Keratinocyte (primary cell): ENCODE results near the gene CDK14. TPM values are rescaled to one million over a fixed set of nuclear protein-coding genes. Genes with fewer than 3 reads are reported as not detected.

Experiments
- DNase-seq: peaks from one replicate; pipeline ENCODE4 v3.0.0-alpha.2; 2011; ENCODE audit warnings: low read depth, missing footprints, low spot score
- FAIRE-seq: peaks from 2 replicates; lab custom pipeline; 2011; peaks lifted over from hg19 to GRCh38; lab: Jason Lieb, UNC
- H2AFZ ChIP-seq: 2 replicates; pipeline ENCODE4 v1.6.0; 2012; ENCODE audit warnings: low read length, control low read depth, inconsistent platforms; ENCODE audit not compliant: control insufficient read depth
- H3K27ac ChIP-seq: 2 replicates; pipeline ENCODE4 v1.5.1; 2011; ENCODE audit warnings: low read length; ENCODE audit not compliant: control insufficient read depth, insufficient read depth
- H3K27me3 ChIP-seq: 3 replicates; pipeline ENCODE4 v1.6.0; 2011; ENCODE audit warnings: low read length; ENCODE audit not compliant: control insufficient read depth, insufficient read depth; ENCODE audit errors: extremely low read depth
- H3K36me3 ChIP-seq, 2 experiments: 2 replicates in 1 of 2; 3 replicates in 1 of 2; pipeline ENCODE4 v1.5.1; 2011; ENCODE audit warnings: low read length in 2 of 2, mild to moderate bottlenecking in 1 of 2; ENCODE audit not compliant: control insufficient read depth in 2 of 2, insufficient read depth in 2 of 2; ENCODE audit errors: extremely low read depth in 1 of 2
- H3K4me1 ChIP-seq: 3 replicates; pipeline ENCODE4 v1.5.1; 2011; ENCODE audit warnings: low read length; ENCODE audit not compliant: control insufficient read depth, insufficient read depth; ENCODE audit errors: extremely low read depth
- H3K4me2 ChIP-seq: 3 replicates; pipeline ENCODE4 v1.6.0; 2011; ENCODE audit warnings: low read depth, low read length; ENCODE audit not compliant: control insufficient read depth, insufficient read depth; ENCODE audit errors: extremely low read depth
- H3K4me3 ChIP-seq, 3 experiments: fragments of 200-600 bp in 1 of 3; sonication (generic) in 1 of 3; 2 replicates in 2 of 3; 3 replicates in 1 of 3; pipeline ENCODE4 v1.5.1; 2011 to 2016; ENCODE audit warnings: low read length in 3 of 3, mild to moderate bottlenecking in 3 of 3, control low read depth in 2 of 3, inconsistent platforms in 1 of 3, low read depth in 1 of 3, mixed read lengths in 1 of 3, mixed run types in 1 of 3, moderate library complexity in 1 of 3; ENCODE audit not compliant: control insufficient read depth in 2 of 3, insufficient read depth in 2 of 3; ENCODE audit errors: extremely low read depth in 1 of 3
- H3K79me2 ChIP-seq: 2 replicates; pipeline ENCODE4 v1.6.0; 2012; ENCODE audit warnings: low read length; ENCODE audit not compliant: control insufficient read depth, insufficient read depth
- H3K9ac ChIP-seq: 3 replicates; pipeline ENCODE4 v1.6.0; 2011; ENCODE audit warnings: low read length; ENCODE audit not compliant: control insufficient read depth, insufficient read depth; ENCODE audit errors: extremely low read depth
- H3K9me1 ChIP-seq: 3 replicates; pipeline ENCODE4 v1.6.0; 2011; ENCODE audit warnings: low read length; ENCODE audit not compliant: control insufficient read depth, insufficient read depth; ENCODE audit errors: extremely low read depth
- H3K9me3 ChIP-seq: 2 replicates; pipeline ENCODE4 v1.5.1; 2012; ENCODE audit warnings: low read depth, low read length; ENCODE audit not compliant: control insufficient read depth
- H4K20me1 ChIP-seq: 3 replicates; pipeline ENCODE4 v1.6.0; 2011; ENCODE audit warnings: low read length; ENCODE audit not compliant: control insufficient read depth, insufficient read depth; ENCODE audit errors: extremely low read depth
- EZH2 ChIP-seq: IDR thresholded peaks from one replicate; pipeline ENCODE4 v1.6.1; 2012; ENCODE audit warnings: inconsistent platforms, mild to moderate bottlenecking, low read length, moderate library complexity
- dilution Hi-C: fragments of 300-500 bp; cut with MboI; formaldehyde crosslinking; loops from one replicate; pipeline ENCODE4 v1.7.0; 2020; ENCODE audit warnings: low sequenced_read_pairs; ENCODE audit not compliant: extremely low pct_ligation_motif_present
- polyA plus RNA-seq, 5 experiments: library from polyadenylated mRNA; depleted of rRNA in 3 of 5; stranded (reverse) in 3 of 5; stranded (forward) in 1 of 5; unstranded in 1 of 5; fragments of >200 nt; gene quantifications; 1 replicate in 1 of 5; 2 replicates in 3 of 5; 3 replicates in 1 of 5; pipeline versions ENCODE4 v1.2.1 to v1.2.3, GENCODE V29; 2011 to 2012; ENCODE audit warnings: missing spikeins in 2 of 5, low read depth in 1 of 5, low replicate concordance in 1 of 5
- TF ChIP-seq, protein P1 (sequence below), 3 experiments: IDR thresholded peaks in 1 of 3; conservative IDR thresholded peaks in 1 of 3; optimal IDR thresholded peaks in 1 of 3; 2 replicates in 2 of 3; 3 replicates in 1 of 3; pipeline versions ENCODE3 to v1.5.1; 2011; ENCODE audit warnings: low read length in 3 of 3, mild to moderate bottlenecking in 3 of 3, moderate library complexity in 2 of 3, control low read depth in 1 of 3, inconsistent platforms in 1 of 3; ENCODE audit not compliant: insufficient read depth in 2 of 3; ENCODE audit errors: extremely low read depth in 1 of 3

CDK14 gene
- polyA plus RNA-seq, 1 donor (not counting 4 experiments of a cell fraction or from before 2014, with no cell fraction given) = 4.0 TPM

- Histone ChIP-seq H3K36me3 (no peaks in the 10 kb centered on the region), H3K9ac (no peak overlapping the region), H3K4me2 (no peak overlapping the region), H3K4me1 (peaks cover 4% of the 10 kb centered on the region), H3K79me2 (peaks cover 2% of the 10 kb centered on the region), H3K27me3 (no peaks in the 10 kb centered on the region), H3K9me3 (no peaks in the 10 kb centered on the region), H2AFZ (no peak overlapping the region), H3K9me1 (no peaks in the 10 kb centered on the region), H3K27ac (no peak overlapping the region), H4K20me1 (no peaks in the 10 kb centered on the region), H3K4me3 (no peak overlapping the region)
- FAIRE-seq (peak; percentile 29), DNase-seq (no peak)
- no peak for TF ChIP-seq EZH2
- TF ChIP-seq, protein P1, sequence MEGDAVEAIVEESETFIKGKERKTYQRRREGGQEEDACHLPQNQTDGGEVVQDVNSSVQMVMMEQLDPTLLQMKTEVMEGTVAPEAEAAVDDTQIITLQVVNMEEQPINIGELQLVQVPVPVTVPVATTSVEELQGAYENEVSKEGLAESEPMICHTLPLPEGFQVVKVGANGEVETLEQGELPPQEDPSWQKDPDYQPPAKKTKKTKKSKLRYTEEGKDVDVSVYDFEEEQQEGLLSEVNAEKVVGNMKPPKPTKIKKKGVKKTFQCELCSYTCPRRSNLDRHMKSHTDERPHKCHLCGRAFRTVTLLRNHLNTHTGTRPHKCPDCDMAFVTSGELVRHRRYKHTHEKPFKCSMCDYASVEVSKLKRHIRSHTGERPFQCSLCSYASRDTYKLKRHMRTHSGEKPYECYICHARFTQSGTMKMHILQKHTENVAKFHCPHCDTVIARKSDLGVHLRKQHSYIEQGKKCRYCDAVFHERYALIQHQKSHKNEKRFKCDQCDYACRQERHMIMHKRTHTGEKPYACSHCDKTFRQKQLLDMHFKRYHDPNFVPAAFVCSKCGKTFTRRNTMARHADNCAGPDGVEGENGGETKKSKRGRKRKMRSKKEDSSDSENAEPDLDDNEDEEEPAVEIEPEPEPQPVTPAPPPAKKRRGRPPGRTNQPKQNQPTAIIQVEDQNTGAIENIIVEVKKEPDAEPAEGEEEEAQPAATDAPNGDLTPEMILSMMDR (optimal IDR thresholded peaks at IDR 0.05 in 1 of 3, IDR thresholded peaks at IDR 0.05 in 1 of 3, conservative IDR thresholded peaks at IDR 0.05 in 1 of 3; ENCODE audit: extremely low read depth in 1 of 3, insufficient read depth in 2 of 3, low read length in 3 of 3) = no peak
- dilution Hi-C loops = no loop called here
Measured at GRCh38 chr7:90604383-90604782, 8.3 kb downstream of the CDK14 start.

DNA sequence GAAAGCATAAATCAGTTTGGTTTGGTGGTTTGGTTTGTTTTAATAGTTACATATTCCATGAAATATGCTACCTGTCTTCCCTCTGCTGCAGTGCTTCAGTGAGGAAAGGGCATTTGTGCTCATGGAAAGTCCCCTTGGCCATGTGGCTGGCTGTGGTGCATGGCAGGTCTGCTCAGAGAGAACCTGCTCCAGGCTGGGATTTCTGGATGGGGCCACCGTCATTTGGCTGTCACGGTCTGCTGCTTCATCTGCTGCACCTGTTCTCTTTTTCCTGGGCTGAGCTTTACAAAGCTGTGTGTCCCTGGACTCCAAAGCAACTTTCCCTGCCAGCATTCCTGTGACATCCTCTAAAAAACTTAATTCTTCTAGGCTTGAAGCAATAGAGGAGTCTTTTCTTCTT lies 8.9 kb downstream of the CDK14 start:
- TF ChIP-seq, protein P1 (optimal IDR thresholded peaks at IDR 0.05 in 1 of 3, IDR thresholded peaks at IDR 0.05 in 1 of 3, conservative IDR thresholded peaks at IDR 0.05 in 1 of 3; ENCODE audit: extremely low read depth in 1 of 3, insufficient read depth in 2 of 3, low read length in 3 of 3) = no peak
- H3K9me3 ChIP-seq = no peaks in the 10 kb centered on the region
- FAIRE-seq (no peak), DNase-seq (no peak)
- H3K79me2 ChIP-seq = peaks cover 2% of the 10 kb centered on the region
- no peak overlapping the region for H3K4me2 ChIP-seq
- no peaks in the 10 kb centered on the region for H4K20me1 ChIP-seq
- H3K4me3 ChIP-seq = no peak overlapping the region
- H3K36me3 ChIP-seq = no peaks in the 10 kb centered on the region
- no peaks in the 10 kb centered on the region for H3K27me3 ChIP-seq
- no peak overlapping the region for H2AFZ ChIP-seq
- no peaks in the 10 kb centered on the region for H3K9me1 ChIP-seq
- dilution Hi-C loops = no loop called here
- peaks cover 4% of the 10 kb centered on the region for H3K4me1 ChIP-seq
- no peak overlapping the region for H3K9ac ChIP-seq
- no peak overlapping the region for H3K27ac ChIP-seq
